ENCODE results near the gene KLRB1.
"Not testable (repeated sequence)": the region's sequence is repeated elsewhere in the genome, so short reads cannot be mapped to it uniquely, and the experiment has no call there.

KLRB1 gene

GRCh38 chr12:9619411-9620179, 11.9 kb upstream of the KLRB1 start:
- no peak for DNase-seq

- not testable (repeated sequence) for DNase-seq
Observed at GRCh38 chr12:9618906-9619305, 11.2 kb upstream of the KLRB1 start.

GRCh38 chr12:9617124-9617523, 9.4 kb upstream of the KLRB1 start:
- DNase-seq, result no peak

- DNase-seq, result no peak
Observed at GRCh38 chr12:9615420-9616136, 7.9 kb upstream of the KLRB1 start.

- not testable (repeated sequence) for DNase-seq
Observed at GRCh38 chr12:9610606-9611005, 2.9 kb upstream of the KLRB1 start.

- DNase-seq, result no peak
Observed at GRCh38 chr12:9606736-9607372, 862 bp downstream of the KLRB1 start.

- DNase-seq, result no peak
Observed at GRCh38 chr12:9606247-9606646, 1.5 kb downstream of the KLRB1 start.

- DNase-seq, result no peak
Observed at GRCh38 chr12:9605483-9605882, 2.2 kb downstream of the KLRB1 start.

GRCh38 chr12:9604287-9604686, 3.4 kb downstream of the KLRB1 start:
- DNase-seq, result no peak

GRCh38 chr12:9600426-9600825, 7.3 kb downstream of the KLRB1 start:
- not testable (repeated sequence) for DNase-seq

- DNase-seq, result no peak
Observed at GRCh38 chr12:9598363-9598762, 9.4 kb downstream of the KLRB1 start.

- DNase-seq, result no peak
Observed at GRCh38 chr12:9597365-9597764, 10.4 kb downstream of the KLRB1 start.

- no peak for DNase-seq
Observed at GRCh38 chr12:9590441-9590840, 17.3 kb downstream of the KLRB1 start.

GRCh38 chr12:9588749-9589148, 19.0 kb downstream of the KLRB1 start:
- DNase-seq, result no peak

GRCh38 chr12:9587987-9588600, 19.6 kb downstream of the KLRB1 start:
- no peak for DNase-seq

GRCh38 chr12:9577729-9578128, 30.0 kb downstream of the KLRB1 start:
- DNase-seq, result not testable (repeated sequence)

- DNase-seq, result not testable (repeated sequence)
Observed at GRCh38 chr12:9567151-9567550, 40.6 kb downstream of the KLRB1 start.

- not testable (repeated sequence) for DNase-seq
Observed at GRCh38 chr12:9566113-9566512, 41.6 kb downstream of the KLRB1 start.

GRCh38 chr12:9564418-9564817, 43.3 kb downstream of the KLRB1 start:
- DNase-seq, result not testable (repeated sequence)

- not testable (repeated sequence) for DNase-seq
Observed at GRCh38 chr12:9562841-9563453, 44.8 kb downstream of the KLRB1 start.

- not testable (repeated sequence) for DNase-seq
Observed at GRCh38 chr12:9545489-9545888, 62.2 kb downstream of the KLRB1 start.

Data from activated gamma-delta T cell treated with Interleukin-2 at 50 U/mL for 16 hours (primary cell).